ENCODE results near the gene NCK2. TPM values are rescaled to one million over a fixed set of nuclear protein-coding genes. Genes with fewer than 3 reads are reported as not detected.

The NCK2 gene
- total RNA-seq, 1 experiment from 2014 or later, result 26.7 TPM

GRCh38 chr2:105933906-105934305, 189.2 kb downstream of the NCK2 start:
- Histone ChIP-seq H3K27ac (ENCODE audit: low read depth, low read length) (no peak overlapping the region), H3K4me3 (replicated peaks in 1 of 2; ENCODE audit: low read depth in 1 of 2, low read length in 2 of 2) (no peak overlapping the region), H3K4me2 (ENCODE audit: low read length) (no peak overlapping the region), H3K79me2 (ENCODE audit: insufficient read depth, low read length) (no peaks in the 10 kb centered on the region), H3K4me1 (ENCODE audit: control insufficient read depth in 1 of 2, insufficient read depth in 2 of 2, low read length in 2 of 2) (no peaks in the 10 kb centered on the region), H3K36me3 (ENCODE audit: control insufficient read depth in 1 of 2, insufficient read depth in 2 of 2, low read length in 2 of 2) (no peaks in the 10 kb centered on the region), H3K9me3 (ENCODE audit: control insufficient read depth in 1 of 2, insufficient read depth in 1 of 2, low read depth in 1 of 2, low read length in 2 of 2) (no peaks in the 10 kb centered on the region; a peak in 2 of 4 replicates), H2AFZ (ENCODE audit: low read depth, low read length, poor library complexity, severe bottlenecking) (no peak overlapping the region), H3K27me3 (ENCODE audit: insufficient read depth, low read length) (no peaks in the 10 kb centered on the region), H3K9ac (ENCODE audit: low read length) (no peak overlapping the region), H4K20me1 (ENCODE audit: insufficient read depth) (no peaks in the 10 kb centered on the region), H3K9me2 (ENCODE audit: insufficient read depth) (no peaks in the 10 kb centered on the region)
- no peak for DNase-seq (ENCODE audit: low read depth, low spot score)
- ChIA-PET POLR2A (no interaction called here), CTCF (no interaction called here), RAD21 (ENCODE audit: low non-redundant PET in 1 of 2, low total read pairs in 2 of 2, uncharacterized antibody in 2 of 2, unreplicated experiment in 2 of 2) (no interaction called here)
- no TSS peak for BruUV-seq (replicated peaks)
- no peak for ATAC-seq
- TF ChIP-seq ZNF274 (IDR thresholded peaks at IDR 0.05; ENCODE audit: low read depth, low read length) (no peak), SRF (IDR thresholded peaks at IDR 0.05; ENCODE audit: low read depth) (no peak), TCF7L2 (IDR thresholded peaks at IDR 0.05; ENCODE audit: borderline replicate concordance, extremely low read depth, insufficient read depth, insufficient read length) (no peak), JUND (IDR thresholded peaks at IDR 0.05) (no peak), POLR2AphosphoS5 (IDR thresholded peaks at IDR 0.05; ENCODE audit: low read depth, low read length) (no peak), CBX3 (IDR thresholded peaks at IDR 0.05; ENCODE audit: low read depth) (no peak), MAX (IDR thresholded peaks at IDR 0.05) (no peak), FOSL1 (IDR thresholded peaks at IDR 0.05; ENCODE audit: low read depth) (no peak), ZBTB33 (IDR thresholded peaks at IDR 0.05; ENCODE audit: extremely low read depth, insufficient replicate concordance, low read length) (no peak), SP1 (IDR thresholded peaks at IDR 0.05; ENCODE audit: low read depth) (no peak), RAD21 (IDR thresholded peaks at IDR 0.05; ENCODE audit: low read depth) (no peak), ELF1 (IDR thresholded peaks at IDR 0.05; ENCODE audit: borderline replicate concordance, low read depth) (no peak), ATF3 (IDR thresholded peaks at IDR 0.05) (no peak), ZFX (IDR thresholded peaks at IDR 0.05) (no peak), EGR1 (IDR thresholded peaks at IDR 0.05; ENCODE audit: low read depth) (no peak), POLR2A (IDR thresholded peaks at IDR 0.05; ENCODE audit: borderline replicate concordance, extremely low read depth, insufficient read depth, insufficient read length) (no peak), EZH2 (IDR thresholded peaks at IDR 0.05) (no peak), REST (IDR thresholded peaks at IDR 0.05; ENCODE audit: low read depth) (no peak), YY1 (IDR thresholded peaks at IDR 0.05; ENCODE audit: extremely low read depth, insufficient replicate concordance, low read depth, low read length) (no peak), EZH2phosphoT487 (IDR thresholded peaks at IDR 0.05; ENCODE audit: borderline replicate concordance) (no peak)
- intact Hi-C loops (cut with micrococcal nuclease), result no loop called here
